GM19240 (cell line): ENCODE results near the gene NCS1.
"Not testable (repeated sequence)": the region's sequence is repeated elsewhere in the genome, so short reads cannot be mapped to it uniquely, and the experiment has no call there.

Source experiments
- DNase-seq: peaks from one replicate; pipeline ENCODE4 v3.0.0; 2011; ENCODE audit warnings: low spot score; ENCODE audit not compliant: insufficient read length

Gene NCS1

DNA sequence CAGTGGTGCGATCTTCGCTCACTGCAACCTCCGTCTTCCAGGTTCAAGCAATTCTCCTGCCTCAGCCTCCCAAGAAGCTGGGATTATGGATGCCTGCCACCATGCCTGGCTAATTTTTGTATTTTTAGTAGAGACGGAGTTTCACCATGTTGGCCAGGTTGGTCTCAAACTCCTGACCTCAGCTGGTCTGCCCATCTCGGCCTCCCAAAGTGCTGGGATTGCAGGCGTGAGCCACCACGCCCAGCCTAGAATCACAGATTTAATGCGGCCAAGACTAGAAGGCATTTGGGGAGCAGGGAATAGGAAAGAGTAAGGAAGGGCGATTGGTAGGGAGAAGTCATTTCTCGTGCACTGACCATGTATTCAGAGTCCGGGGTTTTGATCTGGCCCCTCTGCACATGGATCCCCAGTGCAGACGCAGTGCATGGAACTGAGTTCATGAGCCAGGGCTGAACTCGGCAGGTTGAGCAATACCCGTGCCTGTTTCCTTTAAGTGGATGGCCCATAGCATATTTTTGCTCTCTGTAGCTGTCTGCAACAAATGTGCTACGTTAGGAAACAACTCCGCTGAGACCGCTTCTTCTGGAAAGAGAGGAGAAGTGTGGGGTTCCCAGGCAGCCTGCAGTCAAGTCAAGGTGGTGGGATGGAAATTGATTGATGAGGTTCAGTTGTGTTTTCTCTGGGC is 90.0 kb downstream of the NCS1 start:
- no peak for DNase-seq

DNA sequence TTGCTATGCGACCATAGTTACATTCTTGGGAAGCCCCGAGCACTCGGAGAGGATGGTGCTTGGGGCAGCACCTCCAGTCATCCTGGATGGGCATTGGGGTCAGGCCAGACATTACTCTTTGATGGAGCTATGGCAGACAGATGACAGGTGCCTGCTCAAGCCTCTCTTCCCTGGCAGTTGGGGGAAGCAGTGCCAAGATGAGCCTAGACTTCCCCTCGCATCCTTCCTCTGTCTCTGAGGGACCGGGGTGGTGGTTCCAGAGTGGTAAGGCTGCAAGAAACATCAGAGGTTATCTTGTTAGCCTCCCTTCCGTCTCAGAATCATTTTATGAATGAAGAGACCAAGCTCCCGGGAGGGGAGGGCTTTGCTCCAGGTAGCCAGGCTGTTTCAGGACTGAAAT is 90.6 kb downstream of the NCS1 start:
- DNase-seq, result no peak

DNA sequence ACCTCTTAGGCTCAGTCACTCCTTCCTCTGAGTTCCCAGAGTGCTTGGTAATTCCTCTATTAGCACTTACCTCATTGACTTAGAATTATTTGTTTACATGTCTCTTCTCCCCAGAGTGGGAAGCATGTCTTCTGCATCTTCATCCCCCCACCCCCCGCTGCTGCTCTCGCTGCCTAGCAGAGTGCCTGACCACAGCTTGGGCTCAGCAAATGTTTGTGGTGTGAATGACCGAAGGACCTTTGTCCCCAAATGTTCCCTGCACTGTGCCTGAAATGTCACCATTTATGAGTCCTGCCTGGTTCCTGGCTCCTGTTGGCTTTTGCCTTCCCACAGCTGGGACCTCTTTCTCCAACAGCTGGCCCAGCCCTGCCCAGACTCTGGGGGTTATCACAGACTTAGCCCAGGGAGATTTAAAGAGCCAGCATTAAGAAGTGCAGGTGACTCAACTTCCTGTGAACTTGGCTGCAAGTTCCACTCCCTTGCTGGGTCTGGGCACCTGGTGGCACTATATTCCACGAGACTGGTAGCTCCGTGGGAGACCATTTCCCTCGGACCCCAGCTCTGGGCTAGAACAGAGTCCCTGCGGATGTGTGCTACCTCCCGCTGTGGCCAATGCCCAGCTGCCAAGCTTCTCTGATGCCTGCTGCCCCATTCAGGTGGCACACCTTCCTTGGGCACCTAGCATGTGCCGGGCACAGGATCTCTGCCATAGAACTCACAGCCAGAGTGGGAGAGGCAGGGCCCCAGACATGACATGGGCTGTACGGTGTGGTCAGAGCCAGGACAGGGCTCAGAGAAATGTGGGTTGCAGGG is 91.6 kb downstream of the NCS1 start:
- DNase-seq, result no peak

DNA sequence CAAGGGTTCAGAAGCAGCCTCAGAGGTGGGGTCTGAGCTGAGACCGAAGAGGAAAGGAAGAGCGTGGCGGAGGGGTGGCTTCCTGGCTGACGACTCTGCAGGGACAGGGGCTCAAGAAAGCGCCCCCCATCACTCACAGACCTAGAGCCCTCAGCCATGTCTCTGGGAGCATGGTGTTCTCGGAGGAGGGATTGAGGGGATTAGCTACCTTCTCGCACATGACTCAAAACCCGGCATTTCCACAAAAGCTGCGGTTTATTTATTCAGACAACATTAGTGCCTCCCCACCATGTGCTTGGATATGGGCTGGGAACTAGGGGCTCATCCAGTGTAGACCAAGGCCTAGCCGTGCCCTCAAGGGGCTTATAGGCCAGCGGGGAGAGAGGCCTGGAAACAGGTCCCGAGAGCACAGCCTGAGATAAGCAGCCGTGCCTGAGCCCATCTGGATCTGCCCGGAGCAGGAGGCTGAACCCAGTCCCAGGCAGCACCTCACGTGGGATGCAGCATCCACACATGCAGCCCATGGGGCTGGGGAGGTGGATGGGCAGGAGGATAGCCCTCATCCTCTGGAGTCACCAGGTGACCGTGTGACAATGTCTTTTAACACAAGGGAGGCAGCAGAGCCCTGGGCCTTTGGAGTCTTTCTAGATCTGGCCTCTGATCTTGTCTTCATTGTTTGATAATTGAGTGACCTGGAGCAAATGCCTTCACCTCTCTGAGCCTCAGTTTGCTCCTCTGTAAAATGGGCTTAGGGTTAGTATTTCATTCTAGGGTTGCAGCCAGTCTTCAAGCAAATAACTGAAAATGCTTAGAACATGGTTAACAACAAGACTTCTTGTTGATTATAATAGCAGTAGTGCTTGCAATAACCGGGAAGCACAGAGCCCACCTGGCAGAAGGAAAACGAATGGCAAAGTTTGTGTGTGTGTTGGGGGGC is 92.5 kb downstream of the NCS1 start:
- no peak for DNase-seq

DNA sequence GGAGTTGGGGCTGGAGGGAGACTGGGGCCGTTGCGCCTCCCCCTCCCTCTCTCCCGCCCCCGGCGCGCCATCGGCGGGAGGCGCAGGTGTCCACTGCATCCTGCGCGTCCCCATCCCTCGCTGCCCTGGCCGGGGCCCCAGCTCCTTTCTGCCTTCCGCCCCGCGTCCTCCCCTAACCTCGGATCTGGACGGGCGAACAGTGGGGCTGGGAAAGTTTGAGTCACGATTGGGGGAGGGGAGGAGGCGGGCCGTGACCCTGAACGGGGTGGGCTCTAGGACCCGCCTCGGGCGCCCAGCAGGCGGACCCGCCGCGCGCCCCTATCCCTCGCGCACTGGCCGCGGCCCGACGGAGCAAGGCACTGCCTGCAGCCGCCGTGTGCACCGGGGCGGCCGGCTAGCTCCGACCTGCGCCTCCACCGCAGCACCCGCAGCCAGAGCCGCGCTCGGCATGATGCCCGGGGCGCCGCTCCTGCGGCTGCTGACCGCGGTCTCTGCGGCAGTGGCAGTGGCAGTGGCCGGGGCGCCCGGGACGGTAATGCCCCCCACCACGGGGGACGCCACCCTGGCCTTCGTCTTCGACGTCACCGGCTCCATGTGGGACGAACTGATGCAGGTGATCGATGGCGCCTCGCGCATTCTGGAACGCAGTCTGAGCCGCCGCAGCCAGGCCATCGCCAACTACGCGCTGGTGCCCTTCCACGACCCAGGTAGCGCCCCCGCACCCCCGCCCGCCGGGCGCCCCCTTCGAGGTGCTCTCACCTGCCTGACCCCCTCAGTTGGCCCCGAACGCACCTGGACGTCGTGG is 93.4 kb downstream of the NCS1 start, which contains the start of gene HMCN2:
HMCN2 (plus strand) TSS at position 330 of the 805 bp plus-strand sequence; CDS start at position 449, 119 bp downstream.
- no peak for DNase-seq

DNA sequence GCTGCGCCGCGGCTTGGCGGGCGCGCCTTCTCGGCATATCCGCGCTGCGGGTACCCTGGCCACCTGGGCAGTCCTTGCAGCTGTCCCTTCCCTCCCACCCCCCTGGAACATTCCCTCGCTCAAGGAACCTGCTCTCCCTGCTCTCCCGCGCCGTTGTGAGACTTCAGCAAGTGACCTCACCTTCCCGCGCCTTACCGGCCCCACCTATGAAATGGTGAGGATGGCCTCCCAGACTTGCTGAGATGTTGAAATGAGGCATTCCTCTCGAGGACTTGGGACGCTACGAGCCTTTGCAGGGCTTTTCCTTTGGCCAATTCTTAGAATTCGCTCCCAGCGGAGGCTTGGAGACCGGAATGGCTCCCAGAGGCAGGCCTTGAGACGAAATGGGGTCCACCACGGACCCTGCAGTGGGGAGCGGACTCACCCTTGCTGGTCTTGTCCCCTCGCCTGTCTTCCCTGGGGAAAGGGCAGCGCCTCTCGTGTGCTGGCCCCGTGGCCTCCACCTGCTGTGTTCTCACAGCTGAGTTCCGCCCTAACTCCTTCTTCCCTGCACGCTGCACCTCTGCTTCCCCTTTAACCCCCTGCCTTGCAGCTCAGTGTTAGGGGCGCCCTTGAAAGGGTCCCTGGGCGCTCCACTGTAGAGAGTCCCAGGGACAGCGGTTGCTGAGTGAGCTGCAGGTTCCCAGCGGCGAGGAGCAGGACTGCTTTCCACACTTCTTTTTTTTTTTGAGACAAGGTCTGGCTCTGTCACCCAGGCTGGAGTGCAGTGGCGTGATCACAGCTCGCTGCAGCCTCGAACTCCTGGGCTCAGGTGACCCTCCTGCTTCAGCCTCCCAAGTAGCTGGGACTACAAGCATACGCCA is 94.3 kb downstream of the NCS1 start:
- DNase-seq, result no peak

DNA sequence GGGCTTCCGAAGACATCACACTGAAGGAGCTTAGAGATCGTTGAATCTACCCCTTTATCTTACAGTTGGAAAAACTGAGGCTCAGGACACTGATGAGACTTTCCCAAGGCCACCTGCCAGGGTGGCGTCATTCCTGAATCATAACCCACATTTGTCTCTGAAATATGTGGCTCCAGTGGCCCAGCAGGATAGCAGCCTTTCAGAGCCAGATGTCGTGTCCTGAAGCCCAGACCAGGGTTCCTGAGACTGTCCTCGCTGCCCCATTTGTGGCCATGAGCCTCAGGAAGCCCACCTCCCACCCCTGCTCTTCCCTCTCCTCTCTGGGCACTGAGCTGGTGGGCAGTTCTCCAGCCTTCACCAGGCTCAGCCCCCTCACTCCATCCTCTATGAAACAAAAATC is 95.7 kb downstream of the NCS1 start:
- DNase-seq, result no peak

DNA sequence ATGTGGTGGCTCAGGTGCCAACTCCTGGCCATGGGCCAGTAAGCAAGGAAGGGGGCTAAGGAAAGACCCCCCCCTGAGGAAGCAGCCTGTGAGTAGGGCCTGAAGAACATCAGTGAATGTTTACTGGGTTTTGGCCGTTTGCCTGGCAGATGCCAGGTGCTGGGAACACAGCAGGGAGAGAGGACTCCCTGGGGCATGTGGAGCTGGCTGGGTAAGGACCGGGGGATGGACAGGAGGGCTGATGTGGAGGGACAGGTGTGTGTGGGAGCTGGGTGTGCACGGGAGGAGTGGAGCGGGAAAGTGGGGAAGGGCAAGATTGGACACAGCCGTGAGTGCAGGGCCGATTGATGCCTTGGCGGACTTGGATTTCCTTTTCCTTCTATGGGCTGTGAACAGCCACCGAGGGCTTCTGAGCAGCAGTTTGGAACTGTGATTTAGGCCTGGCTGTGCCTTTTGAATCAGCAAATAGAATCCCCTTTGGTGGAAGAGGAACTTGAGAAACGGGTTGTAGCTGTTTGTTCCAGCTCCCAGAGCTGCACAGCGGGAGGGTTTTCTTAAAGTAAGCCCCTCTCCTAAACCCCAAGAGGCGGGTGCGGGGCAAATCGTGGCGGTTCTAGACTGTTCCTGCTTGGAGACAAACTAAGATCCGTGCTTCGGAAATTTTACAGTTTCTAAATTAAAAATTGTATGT is 96.5 kb downstream of the NCS1 start:
- DNase-seq, result no peak

DNA sequence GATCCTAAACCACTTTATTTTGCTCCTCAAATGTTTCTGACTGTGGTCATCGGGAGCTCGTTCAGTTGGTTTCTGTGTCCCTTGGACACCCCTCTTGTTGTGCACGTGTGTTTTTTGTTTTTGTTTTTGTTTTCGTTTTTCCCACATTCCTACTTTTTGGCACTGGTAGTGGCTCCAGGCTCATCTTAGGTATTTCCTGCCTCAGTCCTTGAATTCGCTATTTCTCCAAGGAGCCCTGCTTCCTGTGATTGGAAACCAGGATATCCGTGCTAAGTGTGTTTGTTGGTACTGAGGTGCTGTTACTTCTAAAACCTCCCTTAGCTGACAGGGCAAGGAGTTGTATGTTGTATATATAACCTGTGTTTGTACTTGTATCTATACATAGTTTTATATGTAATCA is 99.3 kb downstream of the NCS1 start:
- DNase-seq, result no peak

DNA sequence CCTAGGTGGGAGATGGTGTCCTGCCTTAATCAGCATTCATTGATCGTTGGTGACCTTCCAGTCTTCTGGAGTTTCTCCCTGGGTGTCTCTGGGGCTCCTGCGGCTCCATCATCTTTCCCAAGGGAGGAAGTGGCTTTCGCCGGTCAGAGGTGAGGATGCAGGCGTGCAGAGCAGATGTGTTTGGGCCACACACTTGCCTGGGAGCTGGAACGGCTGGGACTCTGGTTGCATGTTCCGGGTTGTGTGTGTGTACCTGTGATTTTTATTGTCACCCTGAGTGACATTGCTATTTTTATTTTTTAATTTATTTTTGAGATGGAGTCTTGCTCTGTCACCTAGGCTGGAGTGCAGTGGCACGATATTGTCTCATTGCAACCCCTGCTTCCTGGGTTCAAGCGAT is 103.0 kb downstream of the NCS1 start:
- no peak for DNase-seq

DNA sequence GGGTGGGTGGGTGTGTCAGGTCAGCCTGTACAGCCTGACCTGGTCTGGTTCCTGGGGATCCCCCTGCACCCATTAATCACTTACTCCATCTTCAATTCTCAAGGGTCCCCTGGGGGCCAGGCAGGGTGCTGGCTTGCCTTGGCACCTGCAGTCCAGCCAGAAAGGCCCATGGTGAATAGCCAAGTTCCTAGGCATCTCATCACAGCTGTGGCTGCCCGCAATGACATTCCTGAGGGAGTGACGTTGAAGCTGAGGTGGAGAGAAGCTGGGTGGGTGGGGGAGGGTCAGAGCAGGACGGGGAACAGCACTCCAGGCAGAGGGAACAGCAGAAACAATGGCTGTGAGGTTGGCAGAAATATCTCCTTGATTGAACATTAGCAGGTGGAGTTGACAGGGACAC is 103.9 kb downstream of the NCS1 start:
- no peak for DNase-seq

DNA sequence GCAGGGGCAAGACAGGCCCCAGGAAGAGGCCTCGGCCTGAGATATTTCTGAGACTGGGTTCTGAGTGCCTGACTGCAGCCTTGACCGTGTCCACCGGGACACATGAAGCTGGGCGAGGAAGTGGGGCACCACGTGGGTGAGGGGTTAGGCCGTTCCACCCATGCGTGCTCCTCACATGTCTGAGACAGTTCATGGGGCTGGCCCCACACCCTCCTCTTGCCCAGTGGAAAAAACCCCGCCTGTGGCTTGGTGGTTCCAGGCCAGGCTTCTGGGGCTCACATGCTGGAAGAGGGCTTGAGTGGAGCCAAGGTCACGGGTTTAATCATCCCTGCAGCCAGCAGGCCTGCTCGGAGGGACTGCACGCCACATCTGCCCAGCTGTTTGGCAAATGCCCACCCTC is 104.8 kb downstream of the NCS1 start:
- DNase-seq, result no peak

DNA sequence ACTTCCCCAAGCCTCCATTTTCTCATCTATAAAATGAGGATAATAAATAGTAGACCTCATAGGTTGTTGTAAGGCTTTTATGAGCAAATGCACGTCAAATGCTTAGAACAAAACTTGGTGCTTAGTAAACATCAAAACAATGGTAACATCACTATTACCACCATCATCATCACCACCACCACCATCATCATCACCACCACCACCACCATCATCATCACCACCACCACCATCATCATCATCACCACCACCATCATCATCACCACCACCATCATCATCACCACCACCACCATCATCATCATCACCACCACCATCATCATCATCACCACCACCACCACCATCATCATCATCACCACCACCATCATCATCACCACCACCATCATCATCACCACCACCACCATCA is 105.3 kb downstream of the NCS1 start:
- DNase-seq, result not testable (repeated sequence)

DNA sequence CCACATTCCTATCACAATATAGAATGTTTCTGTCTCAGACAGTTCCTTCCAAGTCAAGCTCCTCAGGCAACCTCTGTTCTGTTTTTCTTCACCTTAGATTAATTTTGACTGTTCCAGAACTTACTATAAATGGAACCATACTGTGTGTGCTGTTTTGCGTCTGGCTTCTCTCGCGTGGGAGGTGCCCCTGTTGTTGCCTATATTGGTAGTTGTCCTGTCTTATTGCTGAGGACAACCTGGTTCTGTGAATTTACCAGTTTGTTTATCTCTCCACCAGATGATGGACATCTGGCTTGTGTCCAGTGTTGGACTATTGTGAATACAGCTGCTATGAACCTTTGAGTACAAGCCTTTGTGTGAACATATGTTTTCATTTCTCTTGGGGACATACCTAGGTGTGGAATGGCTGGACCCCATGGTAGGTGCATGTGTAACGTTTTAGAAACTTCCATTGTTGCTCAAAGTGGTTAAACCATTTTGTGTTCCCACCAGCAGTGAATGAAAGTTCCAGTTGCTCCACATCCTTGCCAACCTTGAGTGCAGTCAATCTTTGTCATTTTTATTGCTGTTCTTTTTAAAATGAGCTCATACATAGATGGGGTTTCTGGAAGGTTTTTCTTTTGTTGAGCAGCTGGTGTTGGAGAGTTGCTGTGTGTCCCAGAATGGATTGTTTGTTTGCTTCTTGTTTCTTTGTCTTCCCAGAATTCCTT is 111.5 kb downstream of the NCS1 start:
- DNase-seq, result no peak

DNA sequence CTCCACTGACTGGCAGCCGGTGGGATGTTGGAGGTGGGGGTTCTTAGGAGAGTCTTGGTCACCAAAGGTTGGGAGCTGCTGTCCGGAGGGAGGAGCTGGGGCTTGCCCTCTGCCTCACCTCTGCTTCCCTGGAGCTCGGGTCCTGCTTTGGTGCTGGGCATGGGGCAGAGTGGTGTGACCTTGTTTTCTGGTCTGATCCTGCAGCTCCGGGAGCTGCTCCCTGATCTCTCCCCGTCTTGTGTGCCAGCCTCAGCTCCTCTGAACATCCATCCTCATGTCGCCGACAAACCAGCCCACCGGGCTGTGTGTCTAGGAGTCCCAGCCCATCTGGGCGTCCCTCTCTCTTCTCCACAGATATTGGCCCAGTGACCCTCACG is 112.0 kb downstream of the NCS1 start:
- DNase-seq, result no peak

DNA sequence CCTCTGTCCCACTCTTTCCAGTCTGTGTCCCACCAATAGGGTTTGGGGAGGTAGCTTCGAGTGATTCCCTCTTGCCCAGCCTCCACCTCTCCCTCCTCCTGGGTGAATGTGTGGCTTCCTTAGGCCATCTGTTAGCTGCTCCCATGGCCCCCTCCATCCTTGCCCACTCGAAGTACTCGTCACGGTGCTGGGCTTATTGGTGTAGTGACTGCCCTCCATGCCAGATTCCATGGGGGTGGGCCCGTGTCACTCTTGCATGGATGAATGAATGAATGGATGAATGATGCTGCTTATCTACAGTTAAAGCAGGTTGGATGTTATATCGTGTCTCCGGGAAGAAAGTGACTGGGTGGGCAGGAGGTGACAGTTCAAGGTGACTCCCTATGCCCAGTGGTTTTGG is 112.5 kb downstream of the NCS1 start:
- no peak for DNase-seq

DNA sequence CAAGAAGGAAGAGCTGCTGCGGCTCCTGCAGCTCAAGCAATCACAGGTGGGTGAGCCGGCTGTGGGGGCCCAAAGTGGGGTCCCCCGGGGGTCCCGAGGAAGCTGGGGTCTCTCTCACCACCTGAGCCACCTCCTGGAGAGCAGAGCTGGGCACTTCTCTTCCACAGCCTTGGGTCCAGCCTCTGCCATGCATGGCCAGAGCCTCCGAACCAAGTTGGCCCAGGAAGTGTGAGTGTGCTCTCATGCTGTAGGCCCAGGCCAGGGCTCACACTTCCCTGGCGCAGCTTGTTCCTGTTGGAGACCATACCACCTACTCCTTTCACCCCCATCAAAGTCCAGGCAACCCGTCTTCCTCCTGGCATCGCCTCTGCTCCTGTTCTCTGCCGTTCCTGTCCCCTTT is 113.1 kb downstream of the NCS1 start:
- DNase-seq, result no peak

DNA sequence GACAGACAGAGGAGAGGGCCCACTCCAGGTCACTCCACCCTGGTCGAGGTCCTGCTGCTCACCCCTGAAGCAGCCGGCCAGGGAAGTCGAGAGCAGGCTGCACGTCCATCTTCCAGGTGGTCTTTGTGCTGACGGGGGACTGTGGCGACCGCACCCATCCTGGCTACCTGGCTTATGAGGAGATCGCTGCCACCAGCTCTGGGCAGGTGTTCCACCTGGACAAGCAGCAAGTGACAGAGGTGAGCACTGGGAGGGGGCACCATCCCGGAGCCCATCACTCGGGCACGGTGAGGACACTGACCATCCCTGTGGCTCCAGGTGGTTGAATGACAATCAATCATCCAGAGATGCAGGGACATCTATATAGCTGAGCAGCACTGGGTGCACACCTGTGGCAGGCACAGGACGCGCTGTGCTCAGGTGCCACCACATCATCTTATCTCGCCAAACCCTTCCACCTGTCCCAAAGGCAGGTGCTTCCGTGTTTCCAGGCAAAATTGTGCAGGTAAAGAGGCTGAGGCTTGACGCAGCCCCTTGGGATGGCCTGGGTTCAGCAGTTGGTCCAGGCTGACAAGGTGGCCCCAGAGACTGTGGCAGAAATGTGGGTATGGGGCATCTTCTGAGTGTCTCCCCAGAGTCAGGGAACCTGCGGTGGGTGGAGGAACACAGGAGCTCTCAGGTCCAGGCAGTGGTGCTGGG is 114.0 kb downstream of the NCS1 start:
- DNase-seq, result no peak
